VCaP (cell line): Measurements from ENCODE around the gene ACSS3.

Experiments used
- H3K27ac ChIP-seq: fragments of 450-650 bp; 2 replicates; pipeline ENCODE4 v1.5.1; 2017
- CTCF ChIP-seq: fragments of 450-650 bp; conservative IDR thresholded peaks from 2 replicates; pipeline ENCODE4 v1.5.1; 2017; ENCODE audit warnings: mild to moderate bottlenecking, moderate library complexity

ACSS3 gene

GRCh38 chr12:81284137-81284536, 206.3 kb downstream of the ACSS3 start:
- no peak overlapping the region for H3K27ac ChIP-seq
- TF ChIP-seq CTCF = no peak

- no peak for TF ChIP-seq CTCF
- no peak overlapping the region for H3K27ac ChIP-seq
Measured at GRCh38 chr12:81288651-81289050, 210.8 kb downstream of the ACSS3 start.

GRCh38 chr12:81294325-81295190, 216.7 kb downstream of the ACSS3 start:
- TF ChIP-seq CTCF = no peak
- no peak overlapping the region for H3K27ac ChIP-seq

GRCh38 chr12:81295251-81295650, 217.4 kb downstream of the ACSS3 start:
- no peak overlapping the region for H3K27ac ChIP-seq
- TF ChIP-seq CTCF = no peak

- no peak for TF ChIP-seq CTCF
- H3K27ac ChIP-seq = peak overlapping the region; percentile 33; the same call in 1 of the 2 replicates
Measured at GRCh38 chr12:81296556-81297305, 218.9 kb downstream of the ACSS3 start.

GRCh38 chr12:81297601-81298000, 219.7 kb downstream of the ACSS3 start:
- TF ChIP-seq CTCF = no peak
- no peak overlapping the region for H3K27ac ChIP-seq

- TF ChIP-seq CTCF = no peak
Measured at GRCh38 chr12:81300454-81300853, 222.6 kb downstream of the ACSS3 start.

More at GRCh38 chr12:81300454-81300853, 222.6 kb downstream of the ACSS3 start:
- no peak overlapping the region for H3K27ac ChIP-seq
